GM19463 (cell line): ENCODE results near the gene CDK6.
"Not testable (repeated sequence)": the region's sequence is repeated elsewhere in the genome, so short reads cannot be mapped to it uniquely, and the experiment has no call there.

Experiments
- ATAC-seq: cut with Tn5 transposase; IDR thresholded peaks from one replicate; pipeline ENCODE4 v1.9.1; 2021; ENCODE audit warnings: mild to moderate bottlenecking, moderate library complexity; ENCODE audit not compliant: unreplicated experiment

The CDK6 gene

DNA sequence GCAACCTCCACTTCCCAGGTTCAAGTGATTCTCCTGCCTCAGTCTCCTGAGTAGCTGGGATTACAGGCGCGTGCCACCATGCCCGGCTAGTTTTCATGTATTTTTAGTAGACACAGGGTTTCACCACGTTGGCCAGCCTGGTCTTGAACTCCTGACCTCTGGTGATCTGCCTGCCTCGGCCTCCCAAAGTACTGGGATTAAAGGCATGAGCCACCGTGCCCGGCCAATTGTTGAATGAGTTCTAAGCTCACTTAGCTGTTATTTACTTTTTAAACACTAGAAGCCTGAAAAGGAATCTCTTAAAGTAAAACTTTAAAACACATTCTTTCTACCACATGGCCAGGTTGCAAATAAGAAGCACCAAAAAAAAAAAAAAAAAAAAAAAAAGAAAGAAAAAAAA, 231.9 kb downstream of the CDK6 start:
- not testable (repeated sequence) for ATAC-seq

DNA sequence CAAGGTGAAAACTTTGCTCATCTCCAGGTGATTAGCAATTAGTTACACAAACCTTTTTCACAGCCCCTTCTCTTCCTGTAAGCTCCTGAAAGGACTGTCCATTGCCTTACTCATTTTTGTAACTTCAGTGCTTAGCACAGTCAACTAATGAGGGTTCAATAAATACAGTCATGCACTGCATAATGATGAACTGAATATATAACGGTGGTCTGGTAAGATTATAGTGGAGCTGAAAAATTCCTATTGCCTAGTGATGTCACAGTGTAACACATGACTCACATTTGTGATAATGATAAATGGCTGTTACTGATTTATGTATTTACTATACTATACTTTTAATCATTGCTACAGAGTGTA, 233.3 kb downstream of the CDK6 start:
- ATAC-seq: no peak

DNA sequence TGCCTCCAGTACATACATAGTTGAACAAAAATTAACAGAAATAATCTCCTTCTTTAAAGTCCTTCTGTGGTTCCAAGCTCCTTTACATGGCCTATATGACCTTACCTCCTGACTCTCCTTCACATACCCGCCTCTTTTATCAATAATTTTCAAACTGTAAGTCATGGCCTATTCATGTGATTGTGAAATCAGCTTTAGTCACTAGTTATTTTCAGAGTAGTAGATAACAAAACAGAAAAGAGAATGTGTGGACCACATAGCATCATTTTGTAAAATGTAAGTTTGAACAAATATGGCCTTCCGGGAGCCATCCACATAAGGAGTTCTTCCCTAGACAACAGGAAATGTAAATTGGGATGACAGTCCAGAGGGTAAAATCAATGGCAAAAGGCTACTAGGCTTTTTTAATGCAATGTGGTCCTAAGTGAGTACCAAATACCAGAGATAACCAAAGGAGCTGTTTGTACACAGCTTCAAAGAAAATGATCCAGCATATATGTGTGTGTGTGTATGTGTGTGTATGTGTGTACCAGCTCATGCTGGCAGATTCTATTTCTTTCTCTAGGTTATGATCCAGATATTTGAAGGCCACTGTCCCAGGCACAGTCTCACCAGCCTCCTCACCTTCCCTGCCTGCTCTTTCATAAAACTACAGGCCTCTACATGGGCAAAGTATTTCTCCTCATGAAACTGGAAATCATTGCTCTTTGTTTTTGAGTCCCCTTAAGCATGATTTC, 233.9 kb downstream of the CDK6 start:
- ATAC-seq: no peak

DNA sequence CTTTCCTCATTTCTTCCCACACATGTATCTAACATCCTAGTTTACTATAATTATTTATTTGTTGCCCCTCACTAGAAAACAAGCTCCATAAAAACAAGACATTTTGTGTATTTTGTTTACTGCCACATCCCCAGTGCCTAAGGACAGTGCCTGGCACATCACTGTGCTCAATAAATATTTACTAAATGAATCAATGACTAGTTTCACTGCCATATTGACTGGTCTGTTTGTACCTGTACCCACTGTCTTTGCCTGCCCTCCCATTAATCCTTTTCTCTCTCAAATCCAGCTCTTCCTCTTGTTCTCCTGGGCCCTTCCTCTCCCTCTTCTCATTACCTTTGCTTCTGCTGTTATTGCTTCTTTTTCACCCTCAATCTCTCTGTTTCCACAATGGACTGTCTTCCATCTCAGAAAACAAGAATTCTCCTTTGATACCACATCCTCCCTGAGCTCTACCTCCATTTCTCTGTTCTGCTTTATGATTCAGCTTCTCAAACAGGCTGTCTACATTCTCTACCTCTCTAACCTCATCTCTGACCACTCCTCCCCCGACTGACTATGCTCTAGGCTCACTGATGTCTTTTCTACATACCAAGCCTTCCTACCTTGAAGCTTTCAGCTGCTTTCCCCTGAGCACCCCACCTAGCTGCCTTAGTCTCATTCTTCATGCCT, 237.9 kb downstream of the CDK6 start:
- ATAC-seq: no peak

DNA sequence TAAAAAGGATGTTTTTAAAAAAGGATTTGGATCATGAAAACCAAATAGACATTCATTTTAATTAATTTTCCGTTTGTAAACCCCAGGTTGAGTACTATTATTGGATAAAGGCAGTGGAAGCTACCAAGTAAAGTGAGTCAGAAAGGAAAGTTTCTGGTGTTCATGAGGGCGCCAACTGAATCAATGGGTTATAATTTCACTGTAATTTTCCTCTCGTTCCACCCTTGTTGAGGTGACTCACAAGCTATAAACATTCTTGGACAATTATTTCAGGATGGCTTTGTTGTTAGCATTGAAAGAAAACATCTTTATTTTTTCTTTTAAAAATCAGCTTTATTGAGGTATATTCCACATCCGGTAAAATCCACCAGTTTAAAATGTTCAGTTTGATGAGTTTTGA, 241.1 kb downstream of the CDK6 start:
- ATAC-seq: no peak

DNA sequence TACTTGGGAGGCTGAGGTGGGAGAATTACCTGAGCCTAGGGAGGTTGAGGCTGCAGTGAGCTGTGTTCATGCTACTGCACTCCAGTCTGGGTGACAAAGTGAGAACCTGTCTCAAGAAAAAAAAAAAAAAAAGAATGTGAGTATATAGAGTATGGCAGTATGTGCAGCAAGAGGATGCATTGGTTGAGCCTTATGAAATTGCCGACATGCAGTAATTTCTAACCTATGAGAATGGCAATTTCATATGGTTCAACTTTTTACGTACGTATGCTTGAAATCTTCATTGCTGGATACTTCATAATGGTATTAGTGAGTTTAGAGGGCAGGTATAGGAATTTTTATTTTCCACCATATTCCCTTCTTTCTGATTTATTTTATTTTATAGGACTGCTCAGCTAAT, 241.6 kb downstream of the CDK6 start:
- ATAC-seq: no peak

DNA sequence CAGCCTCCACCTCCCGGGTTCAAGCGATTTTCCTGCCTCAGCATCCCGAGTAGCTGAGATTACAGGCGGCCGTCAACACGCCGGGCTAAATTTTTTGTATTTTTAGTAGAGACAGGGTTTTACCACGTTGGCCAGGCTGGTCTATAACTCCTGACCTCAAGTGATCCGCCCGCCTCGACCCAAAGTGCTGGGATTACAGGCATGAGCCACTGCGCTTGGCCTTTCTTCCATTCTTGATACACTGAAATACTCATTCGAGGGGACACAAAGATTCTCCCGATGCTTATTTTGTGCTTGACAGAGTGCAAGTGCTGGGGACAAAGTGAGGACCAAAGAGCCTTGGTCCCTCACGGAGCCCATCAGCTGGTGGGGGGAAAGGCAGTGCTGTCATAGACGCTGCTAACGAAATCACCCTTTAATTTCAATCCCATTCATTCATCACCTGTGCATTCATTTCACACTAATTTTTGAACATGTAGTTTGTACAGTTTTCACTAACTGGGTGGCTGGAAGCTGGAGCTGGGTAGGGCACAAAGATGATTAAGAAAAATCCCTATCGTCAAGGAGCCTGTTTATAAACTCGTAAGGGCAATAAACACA, 245.6 kb downstream of the CDK6 start:
- no peak for ATAC-seq

DNA sequence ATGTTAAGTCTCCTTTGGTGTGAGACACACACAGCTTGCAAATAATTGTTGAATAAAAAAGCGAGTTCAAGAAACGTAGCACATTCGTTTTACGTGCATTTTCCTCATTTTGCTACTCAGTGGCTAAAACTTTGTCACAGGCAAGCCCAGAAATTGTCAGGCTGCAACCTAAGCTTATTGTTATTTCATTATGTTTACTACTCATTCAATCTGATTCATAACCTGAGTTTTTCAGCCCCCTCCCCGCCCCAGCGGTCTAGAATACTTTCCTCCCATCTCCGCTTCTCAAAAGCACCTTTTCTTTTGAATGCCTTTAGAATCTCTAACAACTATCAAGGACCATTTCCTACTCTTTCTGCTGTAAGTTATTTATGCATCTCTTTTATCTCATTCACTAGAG, 247.3 kb downstream of the CDK6 start:
- no peak for ATAC-seq

DNA sequence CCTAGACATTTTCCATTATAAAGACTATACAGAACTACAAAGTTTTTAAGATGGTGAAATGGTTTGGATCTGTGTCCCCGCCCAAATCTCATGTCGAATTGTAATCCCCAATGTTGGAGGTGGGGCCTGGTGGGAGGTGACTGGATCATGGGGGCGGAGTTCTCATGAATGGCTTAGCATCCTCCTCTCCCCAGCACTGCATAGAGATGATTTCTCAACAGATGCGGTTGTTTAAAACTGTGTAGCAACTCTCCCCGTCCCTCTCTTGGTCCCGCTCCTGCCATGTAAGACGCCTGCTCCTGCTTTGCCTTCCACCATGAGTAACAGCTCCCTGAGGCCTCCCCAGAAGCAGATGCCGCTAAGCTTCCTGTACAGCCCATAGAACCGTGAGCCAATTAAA, 247.8 kb downstream of the CDK6 start:
- ATAC-seq: no peak

DNA sequence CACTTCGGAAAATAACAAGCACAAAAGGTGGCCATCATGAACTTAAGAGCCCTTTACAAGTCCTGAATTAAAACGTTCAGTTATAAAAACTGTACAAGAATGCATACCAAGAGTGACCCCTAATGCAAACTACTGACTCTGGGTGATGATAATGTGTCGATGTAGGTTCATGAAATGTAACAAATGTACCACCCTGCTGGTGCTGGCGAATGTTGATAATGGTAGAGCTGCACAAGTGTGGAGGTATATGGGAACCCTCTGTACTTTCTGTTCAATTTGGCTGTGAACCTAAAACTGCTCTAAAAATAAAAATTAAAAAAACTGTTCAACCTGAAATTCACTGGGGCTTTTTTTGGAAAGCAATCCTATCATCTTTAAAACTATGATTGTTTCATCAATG, 249.5 kb downstream of the CDK6 start:
- ATAC-seq: no peak

DNA sequence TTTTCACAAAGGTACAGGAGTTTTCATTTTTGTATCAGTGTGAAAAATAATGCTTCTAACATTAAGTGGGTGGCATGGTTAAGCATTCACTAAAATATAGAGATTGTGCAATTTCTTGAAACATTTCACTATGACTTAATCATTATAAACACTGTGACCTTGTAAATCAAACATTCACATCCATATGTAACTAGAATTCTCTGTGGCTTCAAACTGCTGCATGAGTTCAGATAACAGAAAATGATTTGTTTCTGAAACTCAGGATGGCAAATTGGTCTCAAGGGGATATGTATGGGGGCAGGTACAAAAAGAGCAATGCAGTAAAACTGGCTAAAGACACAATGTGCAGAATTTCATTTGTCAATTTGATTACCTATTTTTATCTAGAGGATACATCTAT, 250.0 kb downstream of the CDK6 start:
- ATAC-seq: no peak

DNA sequence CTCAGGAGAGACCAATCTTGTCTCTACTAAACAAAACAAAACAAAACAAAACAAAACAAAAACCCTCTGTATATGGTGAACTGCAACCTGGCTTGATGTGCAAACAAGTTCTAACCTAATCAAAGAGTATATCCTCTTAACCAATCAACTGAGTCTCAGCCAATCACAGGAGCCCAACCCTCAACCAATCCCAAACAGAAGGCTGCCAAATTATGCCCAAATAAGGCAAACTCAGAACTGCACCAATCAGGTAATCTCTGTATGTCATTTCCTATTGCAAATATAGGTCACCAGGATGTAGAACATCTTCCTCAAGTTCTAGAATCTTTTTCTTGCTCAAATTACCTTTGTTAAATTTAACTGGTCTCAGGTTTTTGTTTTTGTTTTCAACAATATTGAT, 251.4 kb downstream of the CDK6 start:
- no peak for ATAC-seq

DNA sequence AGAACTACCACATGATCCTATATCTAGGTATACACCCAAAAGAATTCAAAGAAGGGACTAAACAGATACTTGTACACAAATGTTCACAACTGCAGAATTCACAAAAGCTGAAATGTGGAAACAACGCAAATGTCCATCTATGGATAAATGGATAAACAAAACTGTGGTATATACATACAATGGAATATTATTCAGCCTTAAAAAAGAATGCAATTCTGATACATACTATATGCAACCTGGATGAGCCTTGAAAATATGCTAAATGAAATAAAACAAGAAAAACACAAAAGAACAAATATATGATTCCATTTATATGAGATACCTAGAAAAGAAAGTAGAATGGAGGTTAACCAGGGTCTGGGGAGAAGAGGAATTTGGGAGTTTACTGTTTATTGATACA, 253.4 kb downstream of the CDK6 start:
- ATAC-seq: no peak

DNA sequence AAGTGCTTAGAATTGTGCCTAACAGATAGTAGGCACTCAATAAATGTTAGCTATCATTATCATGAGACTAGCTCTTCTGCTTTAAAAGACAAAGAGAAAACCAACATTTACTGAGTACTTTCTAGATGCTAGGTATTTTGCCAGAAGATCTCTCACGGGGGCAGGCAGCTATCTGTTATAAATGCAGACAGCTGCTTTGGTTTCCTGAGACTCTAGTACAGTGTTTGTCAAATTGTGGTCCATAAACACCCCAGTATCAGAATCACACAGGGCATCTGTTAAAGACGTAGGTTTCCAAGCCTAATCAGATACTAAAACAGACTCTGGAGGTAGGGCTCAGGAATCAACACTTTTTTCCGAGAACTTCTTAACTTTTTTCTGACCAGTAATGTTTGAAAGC, 260.1 kb downstream of the CDK6 start:
- ATAC-seq: no peak

DNA sequence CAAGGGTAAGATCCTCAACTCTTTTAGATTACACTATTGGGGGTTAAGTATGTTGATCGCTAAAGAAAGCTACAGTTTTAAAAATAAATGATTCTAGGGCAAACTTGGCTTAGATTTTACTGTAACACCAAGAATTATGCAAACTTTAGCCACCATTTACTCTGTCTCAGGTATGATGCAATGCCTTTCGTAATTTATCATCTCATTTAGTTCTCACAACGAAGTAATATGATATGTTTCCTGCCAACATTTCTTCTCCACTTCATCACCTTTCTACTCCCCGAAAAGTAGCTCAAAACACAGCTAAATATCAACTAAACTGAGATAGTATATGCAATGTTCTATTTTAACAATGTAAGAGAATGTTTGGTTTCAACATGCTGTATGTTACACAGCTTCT, 267.2 kb downstream of the CDK6 start:
- no peak for ATAC-seq

DNA sequence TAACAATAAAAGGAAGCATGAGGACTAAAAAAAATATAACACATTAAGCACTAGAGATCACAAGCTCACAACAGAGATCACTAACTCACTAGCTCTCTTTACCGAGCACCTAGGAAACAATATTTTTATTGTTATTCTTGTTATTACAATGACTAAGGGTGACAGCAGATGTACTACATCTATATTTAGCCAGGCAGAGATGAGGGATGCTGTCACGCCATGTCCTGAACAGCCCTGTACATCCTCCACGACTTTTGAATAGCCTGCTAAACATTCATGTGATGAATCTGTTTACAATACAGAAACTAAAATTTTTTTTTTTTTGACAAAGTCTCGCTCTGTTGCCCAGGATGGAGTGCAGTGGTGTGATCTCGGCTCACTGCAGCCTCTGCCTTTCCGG, 268.9 kb downstream of the CDK6 start:
- no peak for ATAC-seq

DNA sequence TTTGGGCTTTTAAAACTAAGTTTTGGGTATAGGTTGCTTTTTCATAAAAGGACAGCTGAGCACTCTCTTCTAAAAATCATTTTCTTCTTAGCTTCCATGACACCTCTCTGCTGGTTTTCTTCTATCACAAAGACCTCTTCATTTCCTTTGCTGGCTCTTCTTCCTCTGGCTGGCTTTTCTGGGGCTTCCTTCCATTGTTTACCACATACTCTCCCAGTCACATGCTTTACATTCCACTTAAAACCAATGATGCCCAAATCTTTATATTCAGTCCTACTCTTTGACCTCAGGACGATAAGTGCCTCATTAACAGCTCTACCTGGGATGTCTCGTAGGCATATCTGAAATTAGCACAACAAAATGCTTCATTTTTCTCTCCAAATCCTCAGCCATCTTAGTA, 273.0 kb downstream of the CDK6 start:
- no peak for ATAC-seq

DNA sequence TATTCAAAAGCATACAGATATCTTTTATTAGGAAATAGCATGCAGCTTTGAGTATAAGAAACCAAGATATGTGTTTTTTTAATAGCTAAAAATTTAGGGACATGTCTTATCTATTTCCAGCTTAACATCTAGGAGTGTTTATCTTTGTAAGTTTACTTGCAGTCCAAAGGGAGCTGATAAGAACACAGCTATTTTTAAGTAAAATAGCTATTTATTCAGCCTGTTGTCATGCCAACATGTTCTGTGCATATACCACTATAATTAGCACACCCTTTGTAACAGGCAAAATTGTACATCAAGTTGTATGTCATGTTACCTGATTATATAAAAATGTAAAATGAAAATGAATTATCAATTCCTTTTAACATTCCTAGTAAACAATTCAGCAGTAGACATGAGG, 275.8 kb downstream of the CDK6 start:
- no peak for ATAC-seq

DNA sequence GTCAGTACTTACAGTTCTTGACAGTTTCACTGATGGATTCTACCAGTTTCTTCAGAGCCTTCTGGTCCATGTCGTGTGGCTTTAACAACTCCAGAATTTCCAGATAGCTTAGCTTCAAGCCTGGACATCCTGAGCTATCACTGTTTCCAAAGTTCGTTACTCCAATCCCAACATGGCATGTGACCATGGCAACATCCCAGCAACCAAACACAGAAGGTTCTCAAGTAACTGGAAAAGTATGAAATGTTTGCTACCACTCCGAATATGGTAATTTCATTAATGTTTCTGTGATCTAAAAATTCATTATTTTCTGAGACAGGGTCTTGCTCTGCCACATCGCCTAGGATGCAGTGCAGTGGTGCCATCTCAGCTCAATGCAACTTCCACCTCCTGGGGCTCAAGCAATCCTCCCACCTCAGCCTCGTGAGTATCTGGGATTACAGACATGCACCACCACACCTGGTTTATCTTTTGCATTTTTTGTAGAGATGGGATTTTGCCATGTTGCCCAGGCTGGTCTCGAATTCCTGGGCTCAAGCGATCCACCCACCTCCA, 278.5 kb downstream of the CDK6 start:
- no peak for ATAC-seq

DNA sequence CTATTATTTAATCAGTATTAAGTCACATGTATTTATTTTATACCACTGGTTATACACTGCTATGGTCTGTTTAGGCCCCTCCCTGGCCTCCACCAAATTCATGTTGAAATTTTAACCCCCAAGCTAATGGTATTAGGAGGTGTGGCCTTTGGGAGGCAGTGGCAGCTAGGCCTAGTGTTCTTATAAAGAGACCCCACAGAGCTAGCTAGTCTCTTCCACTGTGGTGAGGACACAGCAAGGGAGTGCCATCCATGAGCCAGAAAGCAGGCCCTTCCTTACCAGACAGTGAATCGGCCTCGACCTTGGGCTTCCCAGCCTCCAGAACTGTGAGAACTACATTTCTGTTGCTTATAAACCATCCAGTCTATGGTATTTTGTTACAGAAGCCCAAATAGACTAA, 279.1 kb downstream of the CDK6 start:
- no peak for ATAC-seq
